ENCODE data around the gene ACTR1A. TPM values are rescaled to one million over a fixed set of nuclear protein-coding genes. Genes with fewer than 3 reads are reported as not detected.

The ACTR1A gene
- total and polyA plus RNA-seq, 9 of the 15 experiments (the other 6 are each of a cell fraction or from before 2014, with no cell fraction given): 36.3 to 77.2 (median 49.6) TPM

DNA sequence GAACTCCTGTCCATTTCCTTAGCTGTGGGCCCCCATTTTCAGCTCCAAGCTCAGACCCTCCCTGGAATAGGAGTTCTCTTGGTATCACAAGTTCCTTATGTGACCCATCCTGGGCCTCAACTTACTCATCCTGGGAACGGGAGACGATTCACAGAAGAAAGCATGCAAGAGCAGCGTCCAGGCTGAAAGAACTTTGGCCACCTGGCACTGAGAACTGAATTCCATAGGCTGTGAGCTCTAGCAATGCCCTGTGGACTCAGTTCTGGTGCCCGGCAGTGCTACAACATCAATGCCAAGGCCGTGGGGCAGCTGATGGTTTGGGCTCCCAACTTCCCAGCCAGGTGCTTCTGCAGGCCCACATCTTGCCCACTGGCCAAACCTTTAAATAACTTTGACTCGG, 66.2 kb downstream of the ACTR1A start:
- Histone ChIP-seq H3K9me1 (ENCODE audit: control insufficient read depth, insufficient read depth, low read length) (no peaks in the 10 kb centered on the region), H3K4me1 (replicated peaks in 1 of 2; ENCODE audit: control insufficient read depth in 2 of 2, insufficient read depth in 2 of 2, low read length in 2 of 2) (peaks cover 29 to 45% of the 10 kb centered on the region in 2 experiments), H3K36me3 (ENCODE audit: control insufficient read depth, insufficient read depth, low read length) (peaks cover 11% of the 10 kb centered on the region; the same call in 2 of the 3 replicates), H3K4me3 (peak overlapping the region; percentile 80), H4K20me1 (replicated peaks; ENCODE audit: control insufficient read depth, insufficient read depth, low read length) (peaks cover 4% of the 10 kb centered on the region), H3K27me3 (ENCODE audit: control insufficient read depth in 2 of 2, insufficient read depth in 2 of 2, low read length in 2 of 2) (no peaks in the 10 kb centered on the region), H3K9ac (ENCODE audit: insufficient read depth in 1 of 2, low read depth in 2 of 2, low read length in 2 of 2) (peak overlapping the region; percentile 76 to 86), H3K27ac (ENCODE audit: extremely low read depth, low read depth, low read length) (peak overlapping the region; percentile 78), H3K9me3 (replicated peaks; ENCODE audit: control insufficient read depth, insufficient read depth, low read depth, low read length) (no peaks in the 10 kb centered on the region), H3K4me2 (ENCODE audit: insufficient read depth, low read length) (peak overlapping the region; percentile 90), H2AFZ (ENCODE audit: low read depth, low read length) (no peak overlapping the region), H3K79me2 (ENCODE audit: control insufficient read depth, insufficient read depth, low read length) (peaks cover 51% of the 10 kb centered on the region)
- ChIA-PET POLR2A (interaction anchor here (0.6 to 3.3 kb wide), 11 partner anchors 14 to 322 kb away, joined by 3 to 34 read pairs (median 3); partner anchors contain the start of genes C10orf95 and FBXL15), CTCF (ENCODE audit: low intra/inter-chr PET ratio) (no interaction called here)
- no peak for DNase-seq (ENCODE audit: extremely low read depth in 1 of 4, low spot score in 3 of 4)
- no peak for ATAC-seq
- no TSS peak for BruUV-seq (replicated peaks)
- intact Hi-C loops (cut with micrococcal nuclease) (no loop called here), in situ Hi-C loops (cut with MboI) (loop anchor here (25.0 kb wide), 1 partner anchor 599 kb away; the partner anchor contains the start of gene KCNIP2)
- FAIRE-seq: no peak
- TF ChIP-seq, protein P1, sequence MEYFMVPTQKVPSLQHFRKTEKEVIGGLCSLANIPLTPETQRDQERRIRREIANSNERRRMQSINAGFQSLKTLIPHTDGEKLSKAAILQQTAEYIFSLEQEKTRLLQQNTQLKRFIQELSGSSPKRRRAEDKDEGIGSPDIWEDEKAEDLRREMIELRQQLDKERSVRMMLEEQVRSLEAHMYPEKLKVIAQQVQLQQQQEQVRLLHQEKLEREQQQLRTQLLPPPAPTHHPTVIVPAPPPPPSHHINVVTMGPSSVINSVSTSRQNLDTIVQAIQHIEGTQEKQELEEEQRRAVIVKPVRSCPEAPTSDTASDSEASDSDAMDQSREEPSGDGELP (CRISPR knock-in tag; IDR thresholded peaks at IDR 0.05; ENCODE audit: borderline replicate concordance): 0 out of 2 replicates have a peak, but pooled peaks have one; percentile 18
- no peak for TF ChIP-seq KLF16 (IDR thresholded peaks at IDR 0.05)
- 0% methylated on average over 6 of the region's 6 CpGs for WGBS (ENCODE audit: insufficient coverage, low coverage, missing lambda C conversion rate)

DNA sequence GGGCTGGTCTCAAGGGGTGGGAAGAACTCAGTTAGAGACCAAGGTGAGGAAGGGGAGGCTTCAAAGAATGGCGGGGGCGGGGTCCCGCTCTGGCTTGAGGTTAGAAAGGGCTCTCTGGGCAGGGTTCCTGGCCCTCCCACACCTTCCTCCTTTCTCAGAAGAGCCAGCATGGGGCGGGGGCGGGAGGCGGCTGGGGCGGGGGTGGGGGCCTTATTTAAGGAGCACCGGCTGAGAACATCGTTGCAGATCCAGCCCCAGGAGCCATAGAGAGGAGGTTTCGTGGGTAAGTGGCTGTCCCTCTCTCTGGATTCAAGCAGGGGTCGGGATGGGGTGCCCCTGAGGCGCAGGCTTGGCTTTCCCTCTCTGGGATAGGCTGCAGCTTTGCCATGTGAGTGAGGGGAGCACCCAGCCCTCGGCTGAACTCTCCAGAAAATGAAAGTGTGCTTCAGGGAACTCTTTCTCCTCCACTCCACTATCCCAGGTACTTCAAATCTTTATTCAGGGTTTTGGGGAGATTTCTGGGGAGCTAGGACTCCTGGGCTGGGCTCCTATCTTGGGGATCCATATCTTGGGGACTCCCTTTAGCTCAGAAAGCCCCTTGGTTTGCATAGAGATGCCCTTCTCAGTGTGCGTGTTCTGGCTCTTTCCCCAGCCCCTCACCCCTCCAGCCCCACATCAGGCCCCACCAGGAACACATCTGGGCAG, 66.8 kb downstream of the ACTR1A start:
- H3K27ac ChIP-seq (ENCODE audit: extremely low read depth, low read depth, low read length): peak overlapping the region; percentile 88
- peaks cover 14% of the 10 kb centered on the region; the same call in 2 of the 3 replicates for H3K36me3 ChIP-seq (ENCODE audit: control insufficient read depth, insufficient read depth, low read length)
- ChIA-PET CTCF (ENCODE audit: low intra/inter-chr PET ratio) (no interaction called here), POLR2A (interaction anchor here (0.6 to 3.3 kb wide), 11 partner anchors 9 to 321 kb away, joined by 3 to 34 read pairs (median 5); partner anchors contain the start of genes C10orf95 and FBXL15)
- H3K4me1 ChIP-seq (replicated peaks in 1 of 2; ENCODE audit: control insufficient read depth in 2 of 2, insufficient read depth in 2 of 2, low read length in 2 of 2): peaks cover 27 to 45% of the 10 kb centered on the region in 2 experiments
- WGBS (ENCODE audit: insufficient coverage, low coverage, missing lambda C conversion rate): 0% methylated on average over 2 of the region's 14 CpGs
- peak overlapping the region; percentile 90 for H3K4me2 ChIP-seq (ENCODE audit: insufficient read depth, low read length)
- FAIRE-seq: no peak
- H3K9me3 ChIP-seq (replicated peaks; ENCODE audit: control insufficient read depth, insufficient read depth, low read depth, low read length): no peaks in the 10 kb centered on the region
- no peaks in the 10 kb centered on the region for H3K27me3 ChIP-seq (ENCODE audit: control insufficient read depth in 2 of 2, insufficient read depth in 2 of 2, low read length in 2 of 2)
- H3K9me1 ChIP-seq (ENCODE audit: control insufficient read depth, insufficient read depth, low read length): no peaks in the 10 kb centered on the region
- H2AFZ ChIP-seq (ENCODE audit: low read depth, low read length): peak overlapping the region; percentile 69
- intact Hi-C loops (cut with micrococcal nuclease): no loop called here
- peaks cover 52% of the 10 kb centered on the region for H3K79me2 ChIP-seq (ENCODE audit: control insufficient read depth, insufficient read depth, low read length)
- H3K4me3 ChIP-seq: peak overlapping the region; percentile 80
- H3K9ac ChIP-seq (ENCODE audit: insufficient read depth in 1 of 2, low read depth in 2 of 2, low read length in 2 of 2): peak overlapping the region; percentile 76 to 86
- in situ Hi-C loops (cut with MboI): loop anchor here (25.0 kb wide), 1 partner anchor 598 kb away; the partner anchor contains the start of gene KCNIP2
- peak; percentile 51 for ATAC-seq
- TSS peak; percentile 59 for BruUV-seq (replicated peaks)
- DNase-seq (ENCODE audit: extremely low read depth in 1 of 4, low spot score in 3 of 4): peak; percentile 66 to 91 (median 78)
- H4K20me1 ChIP-seq (replicated peaks; ENCODE audit: control insufficient read depth, insufficient read depth, low read length): peaks cover 4% of the 10 kb centered on the region
- TF ChIP-seq MBD2 (IDR thresholded peaks at IDR 0.05; ENCODE audit: borderline replicate concordance, low read depth): peak; percentile 70
- no peak for TF ChIP-seq XRCC3 (IDR thresholded peaks at IDR 0.05)
- peak; percentile 6; the same call in 1 of the 2 replicates for TF ChIP-seq TCF7 (IDR thresholded peaks at IDR 0.05; ENCODE audit: borderline replicate concordance)
- no peak for TF ChIP-seq CHCHD3 (CRISPR knock-in tag; IDR thresholded peaks at IDR 0.05)
- peak; percentile 91 for TF ChIP-seq EGR1 (conservative IDR thresholded peaks at IDR 0.05)
- no peak for TF ChIP-seq MEF2D (tag; conservative IDR thresholded peaks at IDR 0.05; ENCODE audit: low read depth)
- TF ChIP-seq CREM (IDR thresholded peaks at IDR 0.05; ENCODE audit: low read depth): 0 out of 2 replicates have a peak, but pooled peaks have one; percentile 15
- TF ChIP-seq KLF16 (IDR thresholded peaks at IDR 0.05): 0 out of 2 replicates have a peak, but pooled peaks have one; percentile 25
- TF ChIP-seq ZNF263 (CRISPR knock-in tag; IDR thresholded peaks at IDR 0.05; ENCODE audit: borderline replicate concordance): peak; percentile 47; the same call in 1 of the 2 replicates
- TF ChIP-seq, protein P2, sequence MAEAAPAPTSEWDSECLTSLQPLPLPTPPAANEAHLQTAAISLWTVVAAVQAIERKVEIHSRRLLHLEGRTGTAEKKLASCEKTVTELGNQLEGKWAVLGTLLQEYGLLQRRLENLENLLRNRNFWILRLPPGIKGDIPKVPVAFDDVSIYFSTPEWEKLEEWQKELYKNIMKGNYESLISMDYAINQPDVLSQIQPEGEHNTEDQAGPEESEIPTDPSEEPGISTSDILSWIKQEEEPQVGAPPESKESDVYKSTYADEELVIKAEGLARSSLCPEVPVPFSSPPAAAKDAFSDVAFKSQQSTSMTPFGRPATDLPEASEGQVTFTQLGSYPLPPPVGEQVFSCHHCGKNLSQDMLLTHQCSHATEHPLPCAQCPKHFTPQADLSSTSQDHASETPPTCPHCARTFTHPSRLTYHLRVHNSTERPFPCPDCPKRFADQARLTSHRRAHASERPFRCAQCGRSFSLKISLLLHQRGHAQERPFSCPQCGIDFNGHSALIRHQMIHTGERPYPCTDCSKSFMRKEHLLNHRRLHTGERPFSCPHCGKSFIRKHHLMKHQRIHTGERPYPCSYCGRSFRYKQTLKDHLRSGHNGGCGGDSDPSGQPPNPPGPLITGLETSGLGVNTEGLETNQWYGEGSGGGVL (CRISPR knock-in tag; IDR thresholded peaks at IDR 0.05): no peak
- peak; percentile 77 for TF ChIP-seq RBFOX2 (IDR thresholded peaks at IDR 0.05; ENCODE audit: low read depth, low read length)
